ENCODE measurements around the gene CANT1. TPM values are rescaled to one million over a fixed set of nuclear protein-coding genes. Genes with fewer than 3 reads are reported as not detected.

Gene CANT1
- total RNA-seq, 3 donors from 2014 or later (not counting 1 experiment from before 2014, with no cell fraction given) = 40.0 to 58.8 (median 53.4) TPM

DNA sequence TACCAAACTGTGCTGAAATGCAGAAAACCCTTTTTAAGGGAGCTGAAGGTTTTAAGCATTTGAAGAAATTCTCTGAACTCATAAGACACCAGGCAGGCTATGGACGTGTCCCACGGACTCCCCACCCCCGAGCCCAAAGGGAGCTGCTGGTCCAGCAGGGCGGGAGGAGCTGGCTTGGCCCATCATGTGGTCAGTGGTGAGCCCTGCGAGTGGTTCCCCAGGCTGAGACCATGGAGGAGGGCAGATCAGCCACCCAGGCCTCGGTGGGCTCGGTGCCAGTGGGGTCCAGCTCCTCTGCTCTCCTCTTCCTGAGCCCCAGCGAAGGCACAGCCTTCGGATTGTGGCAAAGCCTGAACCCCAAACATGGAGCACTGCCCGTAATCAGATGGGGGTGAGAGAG is 56.9 kb downstream of the CANT1 start:
- Histone ChIP-seq H3K4me3 (ENCODE audit: low read length) (no peak overlapping the region), H3K36me3 (ENCODE audit: control insufficient read depth, insufficient read depth, low read length) (no peaks in the 10 kb centered on the region), H3K9me3 (ENCODE audit: control insufficient read depth, insufficient read depth, low read length) (peaks cover 6% of the 10 kb centered on the region), H3K27me3 (ENCODE audit: control insufficient read depth, insufficient read depth, low read length) (no peaks in the 10 kb centered on the region), H3K27ac (ENCODE audit: low read length) (no peak overlapping the region), H3K4me1 (ENCODE audit: control insufficient read depth, insufficient read depth, low read length) (no peaks in the 10 kb centered on the region)
- TF ChIP-seq, protein P1, sequence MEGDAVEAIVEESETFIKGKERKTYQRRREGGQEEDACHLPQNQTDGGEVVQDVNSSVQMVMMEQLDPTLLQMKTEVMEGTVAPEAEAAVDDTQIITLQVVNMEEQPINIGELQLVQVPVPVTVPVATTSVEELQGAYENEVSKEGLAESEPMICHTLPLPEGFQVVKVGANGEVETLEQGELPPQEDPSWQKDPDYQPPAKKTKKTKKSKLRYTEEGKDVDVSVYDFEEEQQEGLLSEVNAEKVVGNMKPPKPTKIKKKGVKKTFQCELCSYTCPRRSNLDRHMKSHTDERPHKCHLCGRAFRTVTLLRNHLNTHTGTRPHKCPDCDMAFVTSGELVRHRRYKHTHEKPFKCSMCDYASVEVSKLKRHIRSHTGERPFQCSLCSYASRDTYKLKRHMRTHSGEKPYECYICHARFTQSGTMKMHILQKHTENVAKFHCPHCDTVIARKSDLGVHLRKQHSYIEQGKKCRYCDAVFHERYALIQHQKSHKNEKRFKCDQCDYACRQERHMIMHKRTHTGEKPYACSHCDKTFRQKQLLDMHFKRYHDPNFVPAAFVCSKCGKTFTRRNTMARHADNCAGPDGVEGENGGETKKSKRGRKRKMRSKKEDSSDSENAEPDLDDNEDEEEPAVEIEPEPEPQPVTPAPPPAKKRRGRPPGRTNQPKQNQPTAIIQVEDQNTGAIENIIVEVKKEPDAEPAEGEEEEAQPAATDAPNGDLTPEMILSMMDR (IDR thresholded peaks at IDR 0.05) = no peak
- no peaks in the 10 kb centered on the region for H3K9me3 Mint-ChIP-seq
- H3K4me1 Mint-ChIP-seq = no peaks in the 10 kb centered on the region
- ATAC-seq = no peak
- intact Hi-C loops (cut with micrococcal nuclease) = no loop called here
- H3K4me3 Mint-ChIP-seq = no peak overlapping the region
- H3K27ac Mint-ChIP-seq = no peak overlapping the region
- H3K27me3 Mint-ChIP-seq (ENCODE audit: low read depth in 2 of 2) = no peaks in the 10 kb centered on the region
- no peaks in the 10 kb centered on the region for H3K36me3 Mint-ChIP-seq
- WGBS (ENCODE audit: insufficient coverage) = 89% methylated on average over 10 of the region's 10 CpGs
- DNase-seq = no peak

DNA sequence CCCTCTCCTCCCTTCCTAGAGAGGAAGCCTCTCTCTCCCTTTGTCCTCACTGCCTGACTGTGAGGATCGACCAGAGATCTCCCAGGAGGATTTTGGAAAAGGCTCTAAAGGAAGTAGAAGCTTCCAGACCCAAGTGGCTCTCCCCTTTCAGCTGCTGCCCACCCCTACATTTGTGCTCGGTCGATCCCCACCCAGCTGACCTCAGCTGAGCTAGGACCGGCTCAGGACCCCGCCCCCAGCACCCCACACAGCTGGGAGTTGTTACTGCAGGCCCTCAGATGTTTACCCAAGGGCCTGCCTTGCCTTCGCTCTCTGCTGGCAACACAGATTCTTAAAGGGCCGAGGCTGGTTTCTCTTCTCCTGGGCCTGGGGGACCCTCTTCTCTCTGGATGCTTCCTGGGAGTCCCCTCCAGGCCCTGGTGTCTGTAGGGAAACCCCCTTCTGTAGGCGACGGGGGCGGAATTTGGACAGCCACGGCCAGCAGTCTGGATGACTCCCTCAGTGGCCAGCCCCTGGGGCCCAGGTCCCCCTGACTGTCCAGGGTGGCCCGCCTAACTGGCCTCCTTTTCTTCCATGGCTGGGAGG is 57.5 kb downstream of the CANT1 start:
- Mint-ChIP-seq H3K4me3 (no peak overlapping the region), H3K27ac (no peak overlapping the region), H3K36me3 (no peaks in the 10 kb centered on the region), H3K4me1 (no peaks in the 10 kb centered on the region), H3K27me3 (ENCODE audit: low read depth in 2 of 2) (no peaks in the 10 kb centered on the region), H3K9me3 (no peaks in the 10 kb centered on the region)
- WGBS (ENCODE audit: insufficient coverage) = 76% methylated on average over 12 of the region's 12 CpGs
- Histone ChIP-seq H3K4me3 (ENCODE audit: low read length) (no peak overlapping the region), H3K36me3 (ENCODE audit: control insufficient read depth, insufficient read depth, low read length) (no peaks in the 10 kb centered on the region), H3K27me3 (ENCODE audit: control insufficient read depth, insufficient read depth, low read length) (no peaks in the 10 kb centered on the region), H3K27ac (ENCODE audit: low read length) (no peak overlapping the region), H3K9me3 (ENCODE audit: control insufficient read depth, insufficient read depth, low read length) (peaks cover 6% of the 10 kb centered on the region), H3K4me1 (ENCODE audit: control insufficient read depth, insufficient read depth, low read length) (no peaks in the 10 kb centered on the region)
- DNase-seq (no peak), ATAC-seq (no peak)
- TF ChIP-seq, protein P1 (IDR thresholded peaks at IDR 0.05) = no peak
- intact Hi-C loops (cut with micrococcal nuclease) = no loop called here

DNA sequence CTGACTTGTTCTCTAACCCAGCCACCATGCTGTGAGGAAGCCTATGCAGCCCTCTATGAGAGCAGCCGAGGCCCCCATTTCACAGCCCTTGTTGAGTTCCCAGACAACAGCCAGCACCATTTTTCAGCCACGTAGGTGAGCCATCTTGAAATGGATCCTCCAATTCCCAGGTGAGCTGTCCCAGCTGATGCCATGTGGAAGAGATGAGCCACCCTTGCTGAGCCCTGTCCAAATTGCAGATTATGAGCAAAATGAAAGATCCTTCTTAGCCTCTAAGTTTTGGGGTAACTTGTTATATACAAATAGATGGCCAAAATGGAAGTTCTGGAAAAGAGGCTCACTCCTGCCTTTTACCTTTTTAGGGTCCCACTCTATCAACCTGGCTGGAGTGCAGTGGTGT is 58.7 kb downstream of the CANT1 start:
- no peaks in the 10 kb centered on the region for H3K27me3 ChIP-seq (ENCODE audit: control insufficient read depth, insufficient read depth, low read length)
- 89% methylated on average over 2 of the region's 2 CpGs for WGBS (ENCODE audit: insufficient coverage)
- H3K27ac Mint-ChIP-seq = no peak overlapping the region
- TF ChIP-seq, protein P1 (IDR thresholded peaks at IDR 0.05) = no peak
- ATAC-seq (no peak), DNase-seq (no peak)
- no peak overlapping the region for H3K4me3 ChIP-seq (ENCODE audit: low read length)
- H3K4me1 Mint-ChIP-seq = no peaks in the 10 kb centered on the region
- H3K9me3 ChIP-seq (ENCODE audit: control insufficient read depth, insufficient read depth, low read length) = peaks cover 6% of the 10 kb centered on the region
- no peak overlapping the region for H3K27ac ChIP-seq (ENCODE audit: low read length)
- H3K36me3 ChIP-seq (ENCODE audit: control insufficient read depth, insufficient read depth, low read length) = no peaks in the 10 kb centered on the region
- intact Hi-C loops (cut with micrococcal nuclease) = no loop called here
- H3K4me1 ChIP-seq (ENCODE audit: control insufficient read depth, insufficient read depth, low read length) = no peaks in the 10 kb centered on the region
- no peaks in the 10 kb centered on the region for H3K27me3 Mint-ChIP-seq (ENCODE audit: low read depth in 2 of 2)
- no peaks in the 10 kb centered on the region for H3K9me3 Mint-ChIP-seq
- no peaks in the 10 kb centered on the region for H3K36me3 Mint-ChIP-seq
- H3K4me3 Mint-ChIP-seq = no peak overlapping the region
